Kidney (tissue), 14 donors: ENCODE measurements around the gene RNF144B. TPM values are rescaled to one million over a fixed set of nuclear protein-coding genes. Genes with fewer than 3 reads are reported as not detected.

ENCODE experiments used
- DNase-seq, 5 donors: peaks; one replicate each; pipeline ENCODE4 v3.0.0-alpha.2; 2013 to 2020
- FAIRE-seq: peaks from 2 replicates; lab custom pipeline; 2012; peaks lifted over from hg19 to GRCh38; lab: Jason Lieb, UNC
- H3K27ac ChIP-seq, 2 donors: one replicate each; pipeline ENCODE4 v1.7.0; 2013; ENCODE audit warnings: low read depth in 2 of 2, low read length in 2 of 2, inconsistent platforms in 1 of 2
- H3K27me3 ChIP-seq: one replicate; pipeline ENCODE4 v1.7.1; 2013; ENCODE audit warnings: low read length, inconsistent platforms; ENCODE audit not compliant: control insufficient read depth, insufficient read depth
- H3K36me3 ChIP-seq, 3 donors: one replicate each; pipeline versions ENCODE4 v1.7.0 to v1.7.1; 2013; ENCODE audit warnings: low read length in 3 of 3, control low read depth in 1 of 3, inconsistent platforms in 1 of 3; ENCODE audit not compliant: insufficient read depth in 3 of 3, control insufficient read depth in 2 of 3
- H3K4me1 ChIP-seq, 3 donors: one replicate each; pipeline versions ENCODE4 v1.7.0 to v1.7.1; 2013; ENCODE audit warnings: low read length in 3 of 3, inconsistent platforms in 1 of 3, low read depth in 1 of 3; ENCODE audit not compliant: control insufficient read depth in 2 of 3, insufficient read depth in 2 of 3
- H3K4me3 ChIP-seq, 3 donors: one replicate each; pipeline versions ENCODE4 v1.7.0 to v1.8.1; 2013; ENCODE audit warnings: low read length in 3 of 3, control low read depth in 1 of 3, inconsistent platforms in 1 of 3
- H3K9ac ChIP-seq, 3 donors: one replicate each; pipeline versions ENCODE4 v1.7.0 to v1.7.1; 2013; ENCODE audit warnings: low read length in 3 of 3, control low read depth in 1 of 3, inconsistent platforms in 1 of 3
- H3K9me3 ChIP-seq, 3 donors: one replicate each; pipeline versions ENCODE4 v1.7.0 to v1.7.1; 2013; ENCODE audit warnings: low read length in 3 of 3, control low read depth in 1 of 3, inconsistent platforms in 1 of 3; ENCODE audit not compliant: control insufficient read depth in 2 of 3, insufficient read depth in 1 of 3
- CTCF ChIP-seq: IDR thresholded peaks from 3 replicates; pipeline ENCODE4 v1.5.1; 2012; ENCODE audit warnings: mild to moderate bottlenecking, moderate library complexity, borderline replicate concordance; ENCODE audit not compliant: insufficient read depth; ENCODE audit errors: extremely low read depth
- intact Hi-C: fragments of 100-400 bp; cut with DNase I; formaldehyde crosslinking; loops from one replicate; pipeline ENCODE4 v1.11.1; 2022
- polyA plus RNA-seq: library from polyadenylated mRNA; stranded (reverse); fragments of 350-450 nt; fragmentation: Illumina TruSeq; extraction: RNeasy Lipid Tissue Mini Kit (QIAGEN cat#74804); gene quantifications from one replicate; pipeline ENCODE4 v1.2.3, GENCODE V29; 2014; ENCODE audit warnings: low read depth, low replicate concordance; ENCODE audit not compliant: insufficient read depth
- total RNA-seq: library from RNA; stranded (reverse); fragmentation: NEBNext Ultra II Directional; extraction: Animal tissue kit (Norgen Biotek cat#: 25700); gene quantifications from one replicate; pipeline ENCODE4 v1.2.1, GENCODE V29; 2021
- donor health status: control.
- donor health status: control.
- donor health status: control.
- donor health status: control.
- donor health status: control.
- donor health status: DM: yes; HTN: yes; CAD: no.
- donor health status: Normal renal cell carcinoma (clear cell type).

RNF144B gene
- total and polyA plus RNA-seq, 2 donors from 2014 or later, result 9.4 to 153 TPM

- peak in 2 of 5 donors; percentile 87 to 88 for DNase-seq
- no peak for FAIRE-seq
- H3K9ac ChIP-seq, result no peak overlapping the region
- H3K36me3 ChIP-seq, result no peaks in the 10 kb centered on the region
- no peak overlapping the region for H3K4me3 ChIP-seq
- peak overlapping the region in 1 of 2 donors; percentile 37 for H3K27ac ChIP-seq
- H3K9me3 ChIP-seq, result no peaks in the 10 kb centered on the region
- H3K27me3 ChIP-seq, result no peaks in the 10 kb centered on the region
- intact Hi-C loops, result no loop called here
- H3K4me1 ChIP-seq, result peaks cover 0 to 3% (median 0%) of the 10 kb centered on the region in 3 donors
- no peak for TF ChIP-seq CTCF
Measured at GRCh38 chr6:18477301-18477941, 90.3 kb downstream of the RNF144B start.

GRCh38 chr6:18478610-18479009 lies 91.5 kb downstream of the RNF144B start:
- TF ChIP-seq CTCF, result no peak
- no peak overlapping the region for H3K9ac ChIP-seq
- no peaks in the 10 kb centered on the region for H3K36me3 ChIP-seq
- intact Hi-C loops, result no loop called here
- H3K27me3 ChIP-seq, result no peaks in the 10 kb centered on the region
- peak; percentile 21 for FAIRE-seq
- H3K4me3 ChIP-seq, result no peak overlapping the region
- no peak overlapping the region for H3K27ac ChIP-seq
- no peak for DNase-seq
- no peaks in the 10 kb centered on the region for H3K9me3 ChIP-seq
- peaks cover 0 to 3% (median 0%) of the 10 kb centered on the region in 3 donors for H3K4me1 ChIP-seq

- Histone ChIP-seq H3K27ac (no peak overlapping the region), H3K27me3 (no peaks in the 10 kb centered on the region), H3K36me3 (no peaks in the 10 kb centered on the region), H3K9me3 (no peaks in the 10 kb centered on the region), H3K4me3 (no peak overlapping the region), H3K4me1 (peaks cover 0 to 3% (median 0%) of the 10 kb centered on the region in 3 donors), H3K9ac (no peak overlapping the region)
- intact Hi-C loops, result no loop called here
- TF ChIP-seq CTCF, result no peak
- FAIRE-seq (no peak), DNase-seq (no peak)
Measured at GRCh38 chr6:18481870-18482269, 94.7 kb downstream of the RNF144B start.
